ENCODE results near the gene RBM20.

GRCh38 chr10:110844617-110844881 is 200.4 kb downstream of the RBM20 start:
- TF ChIP-seq CTCF (IDR thresholded peaks at IDR 0.05) (no peak), POLR2A (IDR thresholded peaks at IDR 0.05) (no peak)

Measured in gastroesophageal sphincter (tissue), 3 donors.